ENCODE measurements around the gene CHST8. TPM values are rescaled to one million over a fixed set of nuclear protein-coding genes. Genes with fewer than 3 reads are reported as not detected.
"Not testable (repeated sequence)": the region's sequence is repeated elsewhere in the genome, so short reads cannot be mapped to it uniquely, and the experiment has no call there.

The CHST8 gene
- total and polyA plus RNA-seq, 4 donors = 0.05 to 0.07 TPM; not detected in 2

- WGBS = 79% methylated on average over 7 of the region's 7 CpGs
- Histone ChIP-seq H3K27me3 (ENCODE audit: control insufficient read depth in 4 of 4, insufficient read depth in 4 of 4, low read length in 3 of 4) (no peaks in the 10 kb centered on the region), H3K36me3 (ENCODE audit: control insufficient read depth in 4 of 4, insufficient read depth in 3 of 4, low read depth in 1 of 4, low read length in 3 of 4) (no peaks in the 10 kb centered on the region), H3K9me3 (ENCODE audit: control insufficient read depth in 4 of 4, low read length in 3 of 4) (no peaks in the 10 kb centered on the region), H3K9ac (ENCODE audit: low read depth in 1 of 2, low read length in 2 of 2) (no peak overlapping the region), H3K4me1 (ENCODE audit: control insufficient read depth in 4 of 4, insufficient read depth in 4 of 4, low read length in 3 of 4) (no peaks in the 10 kb centered on the region), H3K27ac (ENCODE audit: low read depth in 1 of 2, low read length in 2 of 2) (no peak overlapping the region), H3K4me3 (ENCODE audit: low read depth in 1 of 3, low read length in 3 of 3) (no peak overlapping the region)
- TF ChIP-seq NR2F2 (IDR thresholded peaks at IDR 0.05) = no peak
- no peak for TF ChIP-seq HNF4G (IDR thresholded peaks at IDR 0.05)
- no peak for TF ChIP-seq FOXA2 (IDR thresholded peaks at IDR 0.05)
- no peak for TF ChIP-seq EGR1 (IDR thresholded peaks at IDR 0.05; ENCODE audit: low read depth in 2 of 2)
- TF ChIP-seq YY1 (IDR thresholded peaks at IDR 0.05) = no peak
- no peak for DNase-seq (ENCODE audit: low spot score)
Observed at GRCh38 chr19:33661336-33661735, 39.6 kb downstream of the CHST8 start.

GRCh38 chr19:33662391-33663092 lies 40.8 kb downstream of the CHST8 start:
- no peak overlapping the region for H3K4me3 ChIP-seq (ENCODE audit: low read depth in 1 of 3, low read length in 3 of 3)
- no peak overlapping the region for H3K27ac ChIP-seq (ENCODE audit: low read depth in 1 of 2, low read length in 2 of 2)
- no peaks in the 10 kb centered on the region for H3K27me3 ChIP-seq (ENCODE audit: control insufficient read depth in 4 of 4, insufficient read depth in 4 of 4, low read length in 3 of 4)
- 76% methylated on average over 11 of the region's 11 CpGs for WGBS
- no peak overlapping the region for H3K9ac ChIP-seq (ENCODE audit: low read depth in 1 of 2, low read length in 2 of 2)
- no peaks in the 10 kb centered on the region for H3K36me3 ChIP-seq (ENCODE audit: control insufficient read depth in 4 of 4, insufficient read depth in 3 of 4, low read depth in 1 of 4, low read length in 3 of 4)
- TF ChIP-seq ZBTB33 (IDR thresholded peaks at IDR 0.05) (no peak), HNF4A (conservative IDR thresholded peaks at IDR 0.05) (no peak), RAD21 (IDR thresholded peaks at IDR 0.05) (no peak), GABPA (IDR thresholded peaks at IDR 0.05 in 1 of 2, conservative IDR thresholded peaks at IDR 0.05 in 1 of 2) (no peak), RXRA (IDR thresholded peaks at IDR 0.05) (no peak), JUND (IDR thresholded peaks at IDR 0.05) (no peak), YY1 (IDR thresholded peaks at IDR 0.05) (no peak), MAX (IDR thresholded peaks at IDR 0.05) (no peak), REST (IDR thresholded peaks at IDR 0.05) (no peak), EGR1 (IDR thresholded peaks at IDR 0.05; ENCODE audit: low read depth in 2 of 2) (no peak), SP1 (IDR thresholded peaks at IDR 0.05) (no peak), ATF3 (IDR thresholded peaks at IDR 0.05) (no peak), TAF1 (conservative IDR thresholded peaks at IDR 0.05) (no peak), CTCF (IDR thresholded peaks at IDR 0.05; ENCODE audit: low read depth, low read length, missing input control) (no peak), HNF4G (IDR thresholded peaks at IDR 0.05) (no peak), NR2F2 (IDR thresholded peaks at IDR 0.05) (no peak), FOXA1 (IDR thresholded peaks at IDR 0.05) (no peak), FOXA2 (IDR thresholded peaks at IDR 0.05) (no peak)
- DNase-seq (ENCODE audit: low spot score) = no peak
- no peaks in the 10 kb centered on the region for H3K9me3 ChIP-seq (ENCODE audit: control insufficient read depth in 4 of 4, low read length in 3 of 4)
- H3K4me1 ChIP-seq (ENCODE audit: control insufficient read depth in 4 of 4, insufficient read depth in 4 of 4, low read length in 3 of 4) = no peaks in the 10 kb centered on the region

GRCh38 chr19:33663316-33663715 lies 41.6 kb downstream of the CHST8 start:
- not testable (repeated sequence) for H3K4me1 ChIP-seq (ENCODE audit: control insufficient read depth in 4 of 4, insufficient read depth in 4 of 4, low read length in 3 of 4); H3K27ac ChIP-seq (ENCODE audit: low read depth in 1 of 2, low read length in 2 of 2); H3K9ac ChIP-seq (ENCODE audit: low read depth in 1 of 2, low read length in 2 of 2); H3K9me3 ChIP-seq (ENCODE audit: control insufficient read depth in 4 of 4, low read length in 3 of 4); H3K27me3 ChIP-seq (ENCODE audit: control insufficient read depth in 4 of 4, insufficient read depth in 4 of 4, low read length in 3 of 4); H3K4me3 ChIP-seq (ENCODE audit: low read depth in 1 of 3, low read length in 3 of 3); DNase-seq (ENCODE audit: low spot score); H3K36me3 ChIP-seq (ENCODE audit: control insufficient read depth in 4 of 4, insufficient read depth in 3 of 4, low read depth in 1 of 4, low read length in 3 of 4)
- 86% methylated on average over 9 of the region's 9 CpGs for WGBS
